GM21381 (cell line): ENCODE measurements around the gene BATF.

ENCODE experiments used
- ATAC-seq: cut with Tn5 transposase; IDR thresholded peaks from one replicate; pipeline ENCODE4 v1.9.1; 2021; ENCODE audit warnings: mild to moderate bottlenecking, moderate library complexity; ENCODE audit not compliant: unreplicated experiment

BATF gene

GRCh38 chr14:75559451-75560222 lies 37.4 kb downstream of the BATF start:
- ATAC-seq: no peak

- ATAC-seq: no peak
These were observed 38.8 kb downstream of the BATF start for GRCh38 chr14:75561013-75561432.

DNA sequence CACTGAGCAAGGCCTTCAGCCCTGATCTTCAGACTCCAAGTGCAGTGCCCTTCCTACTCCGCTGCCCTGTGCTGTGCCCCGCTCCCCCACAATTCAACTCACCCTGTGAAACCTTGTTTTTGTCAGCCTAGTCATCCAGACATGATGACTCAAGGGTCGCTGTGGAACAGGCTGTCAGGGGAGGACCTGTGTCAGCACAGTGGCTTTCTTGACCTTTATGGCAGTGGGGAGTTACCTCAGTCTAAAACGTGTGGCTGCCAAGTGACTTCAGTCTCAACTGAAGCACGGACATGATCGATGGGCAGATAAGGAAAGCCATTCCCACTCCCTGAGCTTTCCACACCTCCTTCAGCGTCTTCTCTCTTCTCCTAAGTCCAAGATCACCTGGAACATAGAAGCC lies 39.8 kb downstream of the BATF start:
- no peak for ATAC-seq

DNA sequence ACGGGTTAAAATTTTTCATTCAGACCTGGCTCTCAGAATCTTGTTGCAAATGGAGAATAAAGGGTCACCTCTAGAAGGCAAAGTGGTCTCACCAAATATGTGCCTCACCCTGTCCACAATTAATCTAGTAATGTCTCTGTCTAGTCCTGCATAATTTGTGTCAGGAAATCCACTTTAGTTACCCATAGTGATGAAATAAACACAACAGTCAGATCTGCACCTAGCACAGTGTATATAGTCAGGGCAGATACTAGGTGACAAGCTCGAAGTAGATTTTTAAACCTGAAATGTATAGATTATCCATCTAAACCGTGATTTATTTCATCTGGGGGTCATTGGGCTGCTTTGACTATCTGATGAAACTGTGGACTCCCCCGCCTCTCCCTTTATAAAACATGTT lies 40.2 kb downstream of the BATF start:
- ATAC-seq: no peak

DNA sequence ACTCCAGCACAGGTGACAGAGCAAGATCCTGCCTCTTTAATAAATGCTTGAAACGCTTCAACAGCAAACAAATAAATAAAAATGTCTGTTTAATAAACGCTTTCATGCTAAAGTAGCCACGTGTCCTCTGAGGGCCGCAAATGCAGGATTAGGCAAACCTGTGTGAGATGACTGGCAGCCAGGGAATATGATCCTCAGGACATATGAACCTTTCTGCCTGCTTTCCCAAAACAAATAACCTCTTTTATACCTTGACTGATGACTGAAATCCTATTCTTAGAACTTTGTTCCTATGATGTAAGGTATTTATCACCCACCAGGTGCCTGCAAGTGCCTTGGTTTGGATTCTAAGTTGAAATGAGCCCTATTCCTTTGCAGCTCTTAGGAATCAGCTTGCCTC lies 41.7 kb downstream of the BATF start:
- no peak for ATAC-seq

- no peak for ATAC-seq
These were observed 42.8 kb downstream of the BATF start for GRCh38 chr14:75565056-75565455.

DNA sequence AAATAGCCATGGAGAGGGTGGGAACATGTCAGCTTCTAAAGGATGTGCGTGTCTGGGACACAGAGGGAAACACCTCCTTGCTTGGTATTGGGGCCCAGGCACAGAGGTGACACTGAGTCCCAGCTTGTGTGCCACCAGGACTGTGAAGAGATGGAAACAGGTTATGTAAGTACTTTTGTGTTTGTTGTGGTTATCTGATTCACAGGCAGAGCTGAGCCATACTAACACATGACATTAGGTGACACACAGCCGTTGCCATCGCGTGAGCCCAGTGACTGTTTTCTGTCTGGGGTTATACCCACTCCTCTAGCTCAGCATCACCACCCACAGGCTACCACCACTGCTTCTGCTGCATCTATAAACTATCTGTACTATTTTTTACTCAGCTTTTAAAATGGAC lies 44.1 kb downstream of the BATF start:
- no peak for ATAC-seq

DNA sequence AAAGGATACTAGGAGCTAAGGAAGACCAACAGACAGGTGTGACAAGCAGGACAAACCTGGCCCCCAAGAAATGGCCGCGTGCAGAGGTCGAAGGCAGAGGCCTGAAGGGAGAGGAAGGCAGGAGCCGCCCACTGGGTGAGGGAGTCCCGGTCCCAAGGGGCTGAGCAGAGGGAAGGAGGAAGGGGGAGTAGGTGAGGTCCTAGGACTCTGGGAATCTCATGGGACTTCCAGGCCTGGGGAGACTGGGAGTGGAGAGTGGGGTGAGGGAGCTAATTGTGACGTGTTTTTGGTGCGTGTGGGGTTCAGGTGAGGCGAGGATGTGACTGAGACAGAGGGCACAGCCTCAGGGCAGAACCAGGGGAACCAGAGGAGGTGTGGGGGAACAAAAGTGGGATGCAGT lies 44.5 kb downstream of the BATF start:
- no peak for ATAC-seq

GRCh38 chr14:75568140-75568539 lies 45.9 kb downstream of the BATF start:
- ATAC-seq: no peak

GRCh38 chr14:75568791-75569190 lies 46.5 kb downstream of the BATF start:
- ATAC-seq: no peak

DNA sequence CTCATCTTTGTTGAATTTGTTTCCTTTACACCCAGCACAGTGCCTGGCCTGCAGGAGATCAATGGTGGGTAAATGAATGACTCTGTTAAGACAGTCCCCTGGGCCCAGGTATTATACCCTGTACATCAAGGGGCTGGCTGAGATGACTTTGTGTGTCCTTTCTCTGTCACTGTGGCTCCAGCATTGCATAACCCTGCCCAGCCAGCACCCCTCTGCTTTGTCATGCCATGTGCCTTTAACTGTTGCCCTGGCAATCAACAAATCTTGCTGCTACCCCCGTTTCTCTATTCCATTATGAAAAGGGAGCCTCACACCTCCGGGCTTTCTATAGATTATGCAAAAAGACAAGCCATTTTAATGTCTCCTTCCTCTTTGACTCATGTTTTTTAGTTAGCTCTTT lies 48.5 kb downstream of the BATF start:
- no peak for ATAC-seq

GRCh38 chr14:75572104-75572503 lies 49.8 kb downstream of the BATF start:
- no peak for ATAC-seq

DNA sequence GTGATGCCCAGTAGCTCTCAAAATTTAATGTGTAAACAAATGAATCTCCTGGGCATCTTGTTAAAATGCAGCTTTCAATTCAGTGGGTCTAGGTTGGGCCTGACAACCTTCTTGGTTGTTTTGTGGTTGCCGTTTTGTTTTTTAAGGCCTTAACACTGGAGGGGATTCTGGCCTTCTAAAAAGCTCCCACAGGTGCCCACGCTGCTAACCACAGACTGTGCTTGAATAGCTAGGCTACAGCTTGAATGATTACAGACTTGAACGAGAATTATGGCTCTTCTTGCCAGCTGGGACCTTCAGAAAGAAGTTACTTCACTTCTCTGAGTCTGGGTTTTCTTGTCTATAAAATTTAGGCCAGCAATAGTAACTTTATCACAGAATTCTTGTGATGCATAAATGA lies 54.8 kb downstream of the BATF start:
- ATAC-seq: no peak

DNA sequence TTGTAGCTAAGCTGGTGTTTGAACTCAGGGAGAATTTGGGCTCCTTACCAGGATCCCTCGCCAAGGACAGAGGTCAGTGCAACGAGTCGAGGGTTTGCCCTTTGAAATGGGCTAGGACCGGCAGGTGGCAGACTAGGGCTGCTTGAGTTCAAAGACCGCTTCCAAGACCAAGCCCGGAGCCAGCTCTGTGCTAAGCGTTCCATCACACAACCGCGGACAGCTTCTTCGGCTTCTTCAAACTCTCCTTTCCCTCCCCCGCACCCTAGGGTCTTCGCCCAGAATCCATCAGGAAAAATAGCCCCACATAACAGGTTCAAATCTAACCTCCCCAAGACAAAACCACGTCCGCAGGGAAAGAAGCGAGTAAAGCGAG lies 55.4 kb downstream of the BATF start:
- ATAC-seq: peak; percentile 75

GRCh38 chr14:75578102-75578785 lies 56.0 kb downstream of the BATF start, which contains the start of gene FLVCR2:
Gene FLVCR2, plus strand, starts transcription at chr14:75578620. Its CDS starts 353 bp downstream, at chr14:75578973.
- peak; percentile 41 for ATAC-seq

DNA sequence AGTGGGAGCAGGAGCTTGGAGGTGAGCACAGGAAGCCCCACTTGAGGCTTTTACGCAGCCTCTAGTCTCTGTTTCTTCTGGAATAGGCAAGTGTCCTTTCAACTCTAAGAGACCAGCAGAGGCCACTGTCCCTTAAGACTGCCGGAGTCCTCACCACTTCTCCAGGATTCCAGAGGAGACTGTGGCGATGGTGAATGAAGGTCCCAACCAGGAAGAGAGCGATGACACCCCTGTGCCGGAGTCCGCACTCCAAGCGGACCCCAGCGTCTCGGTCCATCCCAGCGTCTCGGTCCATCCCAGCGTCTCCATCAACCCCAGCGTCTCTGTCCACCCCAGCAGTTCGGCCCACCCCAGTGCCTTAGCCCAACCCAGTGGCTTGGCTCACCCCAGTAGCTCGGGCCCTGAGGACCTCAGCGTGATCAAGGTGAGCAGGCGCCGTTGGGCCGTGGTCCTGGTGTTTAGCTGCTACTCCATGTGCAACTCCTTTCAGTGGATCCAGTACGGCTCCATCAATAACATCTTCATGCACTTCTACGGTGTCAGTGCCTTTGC lies 56.6 kb downstream of the BATF start:
- ATAC-seq: peak; percentile 6

GRCh38 chr14:75579338-75579864 lies 57.1 kb downstream of the BATF start:
- ATAC-seq: no peak

DNA sequence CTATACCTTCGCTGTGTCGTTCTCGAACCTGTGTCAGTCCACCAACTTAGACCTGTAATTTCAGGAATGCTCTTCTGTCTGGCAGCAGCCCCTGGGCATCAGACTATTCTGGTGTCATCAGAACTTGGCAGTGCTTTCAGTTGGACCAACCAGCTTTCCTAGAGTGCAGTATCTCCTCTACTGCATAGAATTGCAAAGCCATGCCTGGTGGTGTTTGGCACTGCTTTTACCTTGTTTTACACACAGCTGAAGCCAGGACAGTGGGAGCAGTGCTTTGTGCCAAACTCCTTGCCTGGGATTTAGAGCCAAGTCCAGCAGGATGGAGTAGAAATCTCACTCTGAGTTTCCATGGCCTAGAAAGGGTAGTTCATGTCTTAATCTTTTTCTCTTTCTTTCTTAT lies 57.6 kb downstream of the BATF start:
- ATAC-seq: no peak

- no peak for ATAC-seq
These were observed 65.1 kb downstream of the BATF start for GRCh38 chr14:75587388-75587787.

GRCh38 chr14:75589931-75590330 lies 67.7 kb downstream of the BATF start:
- no peak for ATAC-seq

- ATAC-seq: no peak
These were observed 69.2 kb downstream of the BATF start for GRCh38 chr14:75591331-75591946.
